Mesendoderm (in vitro differentiated cells): ENCODE results near the gene BRCA2.

Experiments
- DNase-seq: peaks from one replicate; pipeline ENCODE4 v3.0.0; 2013
- H2AK5ac ChIP-seq: 2 replicates; pipeline ENCODE4 v1.6.1; 2013; ENCODE audit warnings: low read length, inconsistent platforms
- H2BK120ac ChIP-seq: 2 replicates; pipeline ENCODE4 v1.6.1; 2013; ENCODE audit warnings: low read depth, mild to moderate bottlenecking, low read length, moderate library complexity, mixed read lengths
- H2BK15ac ChIP-seq: replicated peaks from 2 replicates; pipeline ENCODE4 v1.6.1; 2013; ENCODE audit warnings: low read depth, mild to moderate bottlenecking, moderate library complexity
- H2BK5ac ChIP-seq: 2 replicates; pipeline ENCODE4 v1.6.1; 2013; ENCODE audit warnings: low read length, inconsistent platforms
- H3K18ac ChIP-seq: 2 replicates; pipeline ENCODE4 v1.6.1; 2013; ENCODE audit warnings: mild to moderate bottlenecking, low read length, mixed read lengths
- H3K23ac ChIP-seq: one replicate; pipeline ENCODE4 v1.6.1; 2013; ENCODE audit warnings: low read length
- H3K27ac ChIP-seq: 2 replicates; pipeline ENCODE4 v1.5.1; 2013; ENCODE audit warnings: low read depth, mild to moderate bottlenecking, inconsistent platforms, low read length, moderate library complexity
- H3K27me3 ChIP-seq: 2 replicates; pipeline ENCODE4 v1.6.1; 2013; ENCODE audit warnings: low read length, control low read depth, mild to moderate bottlenecking, inconsistent platforms; ENCODE audit not compliant: insufficient read depth, poor library complexity
- H3K36me3 ChIP-seq: 2 replicates; pipeline ENCODE4 v1.6.1; 2013; ENCODE audit warnings: low read length, inconsistent platforms; ENCODE audit not compliant: control insufficient read depth, insufficient read depth
- H3K4ac ChIP-seq: one replicate; pipeline ENCODE4 v1.6.1; 2013; ENCODE audit warnings: low read depth, mild to moderate bottlenecking, low read length, moderate library complexity
- H3K4me1 ChIP-seq: 2 replicates; pipeline ENCODE4 v1.6.1; 2013; ENCODE audit warnings: low read depth, low read length, inconsistent platforms; ENCODE audit not compliant: control insufficient read depth
- H3K4me2 ChIP-seq: 2 replicates; pipeline ENCODE4 v1.6.1; 2013; ENCODE audit warnings: low read length
- H3K4me3 ChIP-seq: 2 replicates; pipeline ENCODE4 v1.5.1; 2013; ENCODE audit warnings: mild to moderate bottlenecking, low read length
- H3K56ac ChIP-seq: one replicate; pipeline ENCODE4 v1.6.1; 2013; ENCODE audit warnings: low read length
- H3K79me1 ChIP-seq: 2 replicates; pipeline ENCODE4 v1.6.1; 2013; ENCODE audit warnings: low read length, inconsistent platforms
- H3K79me2 ChIP-seq: 2 replicates; pipeline ENCODE4 v1.6.1; 2013; ENCODE audit warnings: mild to moderate bottlenecking, low read length; ENCODE audit not compliant: control insufficient read depth, insufficient read depth
- H3K9ac ChIP-seq: 2 replicates; pipeline ENCODE4 v1.6.1; 2013; ENCODE audit warnings: low read length, inconsistent platforms
- H4K5ac ChIP-seq: one replicate; pipeline ENCODE4 v1.6.1; 2013; ENCODE audit warnings: low read length
- H4K8ac ChIP-seq: one replicate; pipeline ENCODE4 v1.6.1; 2013; ENCODE audit warnings: low read depth, mild to moderate bottlenecking, control low read depth, low read length, moderate library complexity
- WGBS: extraction: QIAGEN DNeasy Blood & Tissue Kit; methylation state at CpG from one replicate; pipeline ENCODE4 v1.1.7; 2013; ENCODE audit warnings: low lambda C conversion rate, missing lambda C conversion rate; ENCODE audit not compliant: insufficient coverage; ENCODE audit errors: extremely low coverage; 5-methylcytosine and 5-hydroxymethylcytosine counted together

The BRCA2 gene

GRCh38 chr13:32320528-32320927 lies 5.2 kb downstream of the BRCA2 start:
- Histone ChIP-seq H3K4ac (no peak overlapping the region), H3K56ac (no peak overlapping the region), H4K5ac (no peak overlapping the region), H2BK15ac (no peak overlapping the region), H3K23ac (no peak overlapping the region), H3K4me1 (no peaks in the 10 kb centered on the region), H3K4me2 (no peak overlapping the region), H3K79me1 (no peaks in the 10 kb centered on the region), H3K36me3 (no peaks in the 10 kb centered on the region), H2BK5ac (no peak overlapping the region), H3K27ac (no peak overlapping the region), H2BK120ac (no peak overlapping the region), H3K18ac (no peak overlapping the region), H2AK5ac (no peak overlapping the region), H4K8ac (no peak overlapping the region), H3K27me3 (no peaks in the 10 kb centered on the region), H3K4me3 (no peak overlapping the region), H3K79me2 (no peaks in the 10 kb centered on the region), H3K9ac (no peak overlapping the region)
- no peak for DNase-seq
- no CpG with 5 or more reads among the region's 4 CpGs for WGBS

GRCh38 chr13:32323912-32324311 lies 8.6 kb downstream of the BRCA2 start:
- no peak for DNase-seq
- H3K18ac ChIP-seq = no peak overlapping the region
- H3K56ac ChIP-seq = no peak overlapping the region
- no peak overlapping the region for H3K4me2 ChIP-seq
- no peak overlapping the region for H2AK5ac ChIP-seq
- H2BK5ac ChIP-seq = no peak overlapping the region
- no peak overlapping the region for H4K5ac ChIP-seq
- H2BK120ac ChIP-seq = no peak overlapping the region
- H3K79me1 ChIP-seq = no peaks in the 10 kb centered on the region
- no peaks in the 10 kb centered on the region for H3K79me2 ChIP-seq
- no peaks in the 10 kb centered on the region for H3K4me1 ChIP-seq
- H3K27ac ChIP-seq = no peak overlapping the region
- no peak overlapping the region for H3K23ac ChIP-seq
- H3K27me3 ChIP-seq = no peaks in the 10 kb centered on the region
- H3K36me3 ChIP-seq = no peaks in the 10 kb centered on the region
- no peak overlapping the region for H4K8ac ChIP-seq
- no peak overlapping the region for H3K4ac ChIP-seq
- H2BK15ac ChIP-seq = no peak overlapping the region
- H3K9ac ChIP-seq = no peak overlapping the region
- no peak overlapping the region for H3K4me3 ChIP-seq

GRCh38 chr13:32330441-32330840 lies 15.1 kb downstream of the BRCA2 start:
- no peak overlapping the region for H3K4me2 ChIP-seq
- H3K4me1 ChIP-seq = no peaks in the 10 kb centered on the region
- no peak overlapping the region for H3K4ac ChIP-seq
- H2BK120ac ChIP-seq = no peak overlapping the region
- H3K27ac ChIP-seq = no peak overlapping the region
- no peak overlapping the region for H3K56ac ChIP-seq
- DNase-seq = no peak
- H2BK5ac ChIP-seq = no peak overlapping the region
- H3K36me3 ChIP-seq = no peaks in the 10 kb centered on the region
- no peak overlapping the region for H3K23ac ChIP-seq
- no peak overlapping the region for H4K5ac ChIP-seq
- WGBS = no CpG with 5 or more reads among the region's 2 CpGs
- H3K4me3 ChIP-seq = no peak overlapping the region
- H2BK15ac ChIP-seq = no peak overlapping the region
- no peaks in the 10 kb centered on the region for H3K79me1 ChIP-seq
- H3K9ac ChIP-seq = no peak overlapping the region
- H2AK5ac ChIP-seq = no peak overlapping the region
- H3K18ac ChIP-seq = no peak overlapping the region
- H3K79me2 ChIP-seq = no peaks in the 10 kb centered on the region
- no peaks in the 10 kb centered on the region for H3K27me3 ChIP-seq
- H4K8ac ChIP-seq = no peak overlapping the region

- H3K9ac ChIP-seq = no peak overlapping the region
- no CpG with 5 or more reads among the region's 2 CpGs for WGBS
- DNase-seq = peak; percentile 8
These were observed 19.4 kb downstream of the BRCA2 start for GRCh38 chr13:32334671-32335070.

GRCh38 chr13:32340914-32341313 lies 25.6 kb downstream of the BRCA2 start:
- H3K4me2 ChIP-seq = no peak overlapping the region
- H3K79me1 ChIP-seq = no peaks in the 10 kb centered on the region
- no CpG with 5 or more reads among the region's 3 CpGs for WGBS

More at GRCh38 chr13:32334671-32335070, 19.4 kb downstream of the BRCA2 start:
- no peak overlapping the region for H3K4ac ChIP-seq
- no peak overlapping the region for H2BK120ac ChIP-seq
- no peak overlapping the region for H3K4me3 ChIP-seq
- no peaks in the 10 kb centered on the region for H3K36me3 ChIP-seq
- no peak overlapping the region for H4K8ac ChIP-seq
- H3K4me2 ChIP-seq = no peak overlapping the region
- no peak overlapping the region for H3K56ac ChIP-seq
- H2BK5ac ChIP-seq = no peak overlapping the region
- no peak overlapping the region for H3K27ac ChIP-seq
- no peak overlapping the region for H3K18ac ChIP-seq
- H3K79me1 ChIP-seq = no peaks in the 10 kb centered on the region
- H3K79me2 ChIP-seq = no peaks in the 10 kb centered on the region
- H2BK15ac ChIP-seq = no peak overlapping the region
- no peaks in the 10 kb centered on the region for H3K4me1 ChIP-seq
- H3K27me3 ChIP-seq = no peaks in the 10 kb centered on the region
- H4K5ac ChIP-seq = no peak overlapping the region
- no peak overlapping the region for H3K23ac ChIP-seq
- no peak overlapping the region for H2AK5ac ChIP-seq

GRCh38 chr13:32347651-32348050 lies 32.3 kb downstream of the BRCA2 start:
- Histone ChIP-seq H4K8ac (no peak overlapping the region), H3K9ac (no peak overlapping the region), H2AK5ac (no peak overlapping the region), H3K18ac (no peak overlapping the region), H3K27ac (no peak overlapping the region), H3K23ac (no peak overlapping the region), H3K27me3 (no peaks in the 10 kb centered on the region), H3K79me1 (no peaks in the 10 kb centered on the region), H2BK15ac (no peak overlapping the region), H3K4me3 (no peak overlapping the region), H4K5ac (no peak overlapping the region), H3K4ac (no peak overlapping the region), H3K79me2 (no peaks in the 10 kb centered on the region), H2BK5ac (no peak overlapping the region), H3K56ac (no peak overlapping the region), H3K4me2 (no peak overlapping the region), H3K4me1 (no peaks in the 10 kb centered on the region), H3K36me3 (no peaks in the 10 kb centered on the region), H2BK120ac (no peak overlapping the region)
- no peak for DNase-seq
- WGBS = no CpG with 5 or more reads among the region's 1 CpG

More at GRCh38 chr13:32340914-32341313, 25.6 kb downstream of the BRCA2 start:
- no peak overlapping the region for H2BK120ac ChIP-seq
- no peak overlapping the region for H4K8ac ChIP-seq
- H3K23ac ChIP-seq = no peak overlapping the region
- no peak overlapping the region for H3K56ac ChIP-seq
- no peak overlapping the region for H3K9ac ChIP-seq
- H3K18ac ChIP-seq = no peak overlapping the region
- H3K36me3 ChIP-seq = no peaks in the 10 kb centered on the region
- no peaks in the 10 kb centered on the region for H3K27me3 ChIP-seq
- no peak overlapping the region for H4K5ac ChIP-seq
- no peak overlapping the region for H2BK5ac ChIP-seq
- no peak for DNase-seq
- no peaks in the 10 kb centered on the region for H3K4me1 ChIP-seq
- H3K4ac ChIP-seq = no peak overlapping the region
- H3K79me2 ChIP-seq = no peaks in the 10 kb centered on the region
- H3K4me3 ChIP-seq = no peak overlapping the region
- no peak overlapping the region for H3K27ac ChIP-seq
- H2AK5ac ChIP-seq = no peak overlapping the region
- no peak overlapping the region for H2BK15ac ChIP-seq
